NCI-H2227 (cell line): Measurements from ENCODE around the gene SETD1A.
"Not testable (repeated sequence)": the region's sequence is repeated elsewhere in the genome, so short reads cannot be mapped to it uniquely, and the experiment has no call there.

Experiments used
- DNase-seq: peaks from one replicate; lab custom pipeline; 2025; ENCODE audit not compliant: unreplicated experiment; lab: John Stamatoyannopoulos, UW

Gene SETD1A

DNA sequence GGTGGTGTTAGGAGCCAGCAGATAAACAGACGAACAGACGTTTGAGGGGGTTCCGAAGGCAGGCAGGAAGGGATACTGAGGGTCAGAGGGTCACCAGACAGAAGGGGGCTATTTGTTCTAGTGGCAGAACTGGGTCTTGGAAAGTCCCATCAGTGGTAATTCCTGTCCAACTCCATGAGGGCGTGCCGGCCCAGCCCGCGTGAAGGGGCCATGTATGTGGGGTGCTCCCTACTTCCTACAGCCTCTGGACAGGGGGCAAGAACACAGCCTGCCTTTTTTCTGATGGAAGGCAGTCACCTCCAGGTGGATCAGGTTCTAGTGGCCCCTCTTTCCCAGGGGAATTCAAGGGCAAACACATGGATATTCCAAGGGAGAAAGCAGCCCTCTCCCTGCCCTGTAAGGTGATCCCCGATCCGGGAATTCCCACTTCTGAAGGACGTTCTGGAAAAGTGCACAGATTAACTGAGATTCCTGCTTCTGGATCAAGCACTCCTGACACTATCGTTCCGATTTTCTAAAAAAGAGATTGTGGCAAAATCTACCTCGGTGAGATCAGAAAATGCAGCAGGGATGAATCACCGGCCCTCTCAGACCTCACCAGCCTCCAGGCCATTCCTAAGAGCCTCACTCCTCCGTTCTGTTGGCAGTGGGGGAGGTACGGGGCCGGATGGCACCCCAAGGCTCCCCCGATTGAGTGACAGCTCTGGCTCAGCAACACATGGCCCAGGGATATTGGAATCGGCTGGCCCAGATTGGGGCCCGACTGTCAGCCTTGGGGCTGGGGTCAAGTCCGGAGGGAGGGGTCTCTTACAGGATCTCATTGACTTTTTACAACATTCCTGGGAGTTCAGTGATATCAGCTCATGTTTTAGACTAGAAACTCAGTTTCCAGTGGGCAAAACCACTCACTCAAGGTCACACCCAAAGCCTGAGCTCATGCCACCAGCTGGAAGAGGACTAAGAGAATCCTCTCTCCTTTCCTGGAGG is 40.5 kb downstream of the SETD1A start:
- no peak for DNase-seq

GRCh38 chr16:30998852-30999761 is 41.6 kb downstream of the SETD1A start:
- no peak for DNase-seq

DNA sequence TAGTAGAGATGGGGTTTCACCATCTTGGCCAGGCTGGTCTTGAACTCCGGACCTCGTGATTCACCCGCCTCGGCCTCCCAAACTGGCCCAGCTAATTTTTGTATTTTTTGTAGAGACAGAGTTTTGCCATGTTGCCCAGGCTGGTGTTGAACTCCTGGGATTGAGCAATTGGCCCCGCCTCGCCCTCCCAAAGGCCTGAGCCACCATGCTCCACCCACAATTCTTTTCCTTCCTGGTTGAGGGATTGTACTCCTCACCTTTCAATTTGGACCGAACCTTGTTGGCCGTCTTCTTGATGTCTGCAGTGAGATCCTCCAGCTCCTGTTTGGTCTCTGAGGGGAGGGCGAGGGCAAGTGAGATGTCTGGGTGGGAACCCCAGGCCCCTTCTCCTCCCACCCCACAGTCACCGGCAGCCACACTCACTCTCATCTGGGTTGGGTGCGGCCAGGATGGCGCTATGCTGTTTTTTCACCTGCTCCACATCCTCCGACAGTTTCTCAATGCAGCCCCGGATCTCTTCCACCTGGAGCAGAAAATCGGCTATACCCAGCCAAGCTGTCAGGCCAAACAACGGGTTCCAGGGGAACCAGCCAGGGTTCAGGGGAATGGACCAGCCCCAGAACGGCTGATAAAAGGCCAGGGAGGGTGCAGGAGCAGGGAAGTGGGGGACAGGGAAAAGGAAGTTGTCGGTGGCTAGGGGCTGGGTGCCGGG is 43.3 kb downstream of the SETD1A start:
- DNase-seq, result no peak

DNA sequence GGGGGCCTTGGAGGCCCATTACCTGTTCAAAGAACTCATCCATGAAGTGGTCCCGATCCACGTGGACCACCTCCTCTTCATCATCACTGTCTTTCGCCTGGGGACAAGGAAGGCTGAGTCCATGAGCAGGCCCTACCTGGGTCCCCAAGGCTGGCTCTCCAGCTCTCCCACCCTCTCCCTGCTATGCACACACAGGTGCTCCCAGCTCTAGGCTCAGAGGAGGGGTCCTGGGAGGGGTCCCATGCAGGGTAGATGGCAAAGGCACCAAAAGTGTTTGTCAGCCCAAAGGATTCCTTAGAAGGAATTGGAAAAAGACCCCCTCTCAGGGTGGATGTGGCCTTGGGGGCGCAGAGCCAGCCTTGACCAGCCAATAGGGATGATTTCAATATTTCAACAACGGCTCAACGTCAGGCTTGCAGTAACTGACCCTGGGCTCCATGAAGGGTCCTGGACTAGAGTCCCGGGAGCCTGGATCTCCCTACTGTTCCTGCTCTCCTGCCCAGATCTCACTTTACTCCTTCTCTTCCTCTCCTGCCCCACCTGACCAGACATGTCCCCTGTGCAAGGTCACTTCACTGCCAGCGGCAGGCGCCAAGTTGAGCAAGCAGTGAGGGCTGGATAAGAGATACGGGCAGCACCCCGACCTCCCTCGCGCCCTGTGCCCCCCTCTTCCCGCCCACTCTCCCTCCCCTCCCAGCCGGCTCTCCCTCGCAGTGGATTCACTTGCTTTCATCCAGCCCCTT is 44.1 kb downstream of the SETD1A start:
- no peak for DNase-seq

- no peak for DNase-seq
These were observed 44.7 kb downstream of the SETD1A start for GRCh38 chr16:31002250-31002700.

DNA sequence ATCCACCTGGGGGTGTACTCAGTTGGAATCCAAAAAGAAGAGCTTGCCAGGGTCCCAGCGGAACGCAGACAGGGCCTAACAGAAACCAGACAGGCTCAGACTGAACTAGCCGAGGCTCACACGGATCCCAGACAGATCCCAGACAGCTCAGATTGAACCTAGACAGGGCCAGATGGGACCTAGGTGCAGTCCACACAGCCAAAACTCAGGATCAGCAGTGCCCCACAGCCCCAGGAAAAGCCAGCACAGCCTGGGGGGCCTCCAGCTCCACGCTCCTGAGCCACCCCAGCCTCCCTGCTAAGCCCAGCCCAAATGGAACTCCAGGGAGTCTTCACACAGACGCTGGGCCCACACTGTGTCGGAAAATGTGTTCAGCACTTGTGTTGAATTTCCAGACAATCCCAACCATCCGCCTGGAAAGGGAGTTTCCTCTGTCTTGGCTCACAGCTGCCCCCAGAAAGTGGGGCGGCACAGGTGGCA is 45.3 kb downstream of the SETD1A start:
- DNase-seq, result no peak

GRCh38 chr16:31003744-31004143 is 46.2 kb downstream of the SETD1A start:
- DNase-seq, result no peak

GRCh38 chr16:31004658-31005057 is 47.1 kb downstream of the SETD1A start:
- DNase-seq, result no peak

DNA sequence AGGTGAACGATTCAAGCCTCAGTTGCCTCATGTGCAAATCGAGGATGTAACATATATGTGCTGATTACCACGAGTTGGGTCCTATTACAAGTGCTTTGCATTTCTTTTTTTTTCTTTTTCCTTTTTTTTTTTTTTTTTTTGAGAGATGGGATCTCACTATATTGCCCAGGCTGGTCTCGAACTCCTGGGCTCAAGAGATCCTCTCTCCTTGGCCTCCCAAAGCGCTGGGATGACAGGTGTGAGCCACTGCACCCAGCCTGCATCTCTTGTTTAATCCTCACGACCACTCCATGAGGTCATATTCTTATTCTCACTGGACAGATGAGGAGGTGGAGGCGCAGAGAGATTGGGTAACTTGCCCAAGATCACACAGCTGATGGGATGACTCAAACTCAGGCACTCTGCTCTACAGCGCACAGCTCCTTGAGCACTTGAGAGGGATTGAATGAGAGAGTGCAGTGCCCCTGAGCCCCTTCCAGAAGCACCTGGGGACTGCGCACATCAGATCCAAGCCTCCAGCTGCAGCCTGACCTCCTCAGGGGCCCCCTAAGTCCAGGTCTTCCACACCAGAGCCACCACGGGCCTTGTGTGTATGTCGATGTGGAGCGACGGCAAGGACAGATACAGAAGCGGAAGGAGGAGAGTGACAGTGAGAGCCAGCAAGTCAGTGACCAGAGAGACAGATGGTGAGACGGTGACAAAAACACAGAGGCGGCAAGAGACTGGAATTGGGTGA is 48.0 kb downstream of the SETD1A start:
- no peak for DNase-seq

DNA sequence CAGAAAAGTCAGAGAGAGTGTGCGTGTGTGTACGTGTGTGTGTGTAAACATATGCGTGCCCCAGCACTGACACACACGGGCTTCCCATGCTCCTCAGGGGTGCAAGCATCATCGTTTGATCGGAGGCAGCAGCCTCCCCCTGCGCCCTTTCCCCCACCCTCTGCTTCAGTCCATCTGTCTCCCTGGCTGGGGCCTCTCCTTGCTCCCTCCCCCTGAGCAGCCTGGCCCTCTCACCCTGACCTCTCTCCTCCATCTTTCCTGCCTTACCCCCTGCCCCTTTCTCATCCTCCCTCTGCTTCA is 48.5 kb downstream of the SETD1A start:
- DNase-seq, result no peak

- DNase-seq, result no peak
These were observed 49.0 kb downstream of the SETD1A start for GRCh38 chr16:31006589-31006988.

- DNase-seq, result no peak
These were observed 50.1 kb downstream of the SETD1A start for GRCh38 chr16:31007684-31008083.

DNA sequence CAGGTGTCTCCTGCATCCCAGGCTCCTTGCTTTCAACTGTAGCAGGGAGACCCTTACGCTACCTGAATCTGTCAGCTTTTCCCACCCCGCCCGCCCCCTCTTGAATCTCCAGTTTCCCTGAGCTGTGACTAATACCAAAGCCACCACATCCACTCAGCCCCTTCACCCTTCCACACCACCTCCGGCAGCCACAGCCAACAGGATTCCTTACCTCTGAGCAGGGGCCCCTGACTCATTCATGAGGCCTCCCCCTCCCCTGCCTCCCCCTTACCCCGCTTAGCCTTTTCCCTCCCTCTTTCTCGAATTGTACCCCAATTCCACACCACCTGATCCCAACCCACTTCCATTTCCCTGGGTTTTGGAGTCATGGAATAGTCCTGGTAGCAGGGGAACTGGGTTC is 50.6 kb downstream of the SETD1A start:
- no peak for DNase-seq

DNA sequence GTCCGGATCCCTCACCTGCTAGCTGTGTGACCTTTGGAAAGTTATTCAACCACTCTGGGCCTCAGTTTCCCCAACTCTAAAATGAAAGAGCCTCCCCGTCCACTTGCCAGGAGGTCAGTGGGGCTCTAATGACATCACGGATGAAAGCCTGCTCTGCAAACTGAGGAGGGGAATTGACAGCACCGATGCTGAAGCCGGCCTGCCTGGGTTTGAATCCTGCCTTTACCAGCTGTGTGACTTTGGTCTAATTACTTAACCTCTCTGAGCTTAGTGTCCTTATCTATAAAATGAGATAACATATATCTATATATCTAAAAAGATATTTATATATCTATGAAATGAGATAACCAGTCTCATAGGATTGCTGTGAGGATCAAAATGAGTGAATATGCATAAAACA is 51.0 kb downstream of the SETD1A start:
- DNase-seq, result no peak

DNA sequence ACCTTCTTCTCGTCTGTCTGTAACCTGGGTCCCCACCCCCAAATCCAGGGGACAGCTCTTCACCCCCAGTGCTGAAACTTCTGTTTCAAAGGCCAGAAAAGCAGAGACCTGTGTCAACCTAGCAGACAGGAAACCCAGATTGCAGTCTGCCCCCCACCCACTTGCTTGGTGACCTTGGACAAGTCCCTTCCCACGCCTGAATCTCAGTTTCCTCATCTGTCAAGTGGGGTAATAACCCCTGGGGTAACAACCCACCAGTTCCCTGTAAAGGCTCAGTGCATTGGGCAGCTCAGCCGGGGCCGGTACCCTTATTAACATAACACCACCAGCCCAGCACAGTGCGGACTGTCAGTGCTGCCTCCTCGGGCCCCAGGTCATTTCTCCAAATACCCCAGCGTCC is 51.6 kb downstream of the SETD1A start:
- no peak for DNase-seq

- DNase-seq, result peak; percentile 27
These were observed 52.5 kb downstream of the SETD1A start for GRCh38 chr16:31009894-31010584.

DNA sequence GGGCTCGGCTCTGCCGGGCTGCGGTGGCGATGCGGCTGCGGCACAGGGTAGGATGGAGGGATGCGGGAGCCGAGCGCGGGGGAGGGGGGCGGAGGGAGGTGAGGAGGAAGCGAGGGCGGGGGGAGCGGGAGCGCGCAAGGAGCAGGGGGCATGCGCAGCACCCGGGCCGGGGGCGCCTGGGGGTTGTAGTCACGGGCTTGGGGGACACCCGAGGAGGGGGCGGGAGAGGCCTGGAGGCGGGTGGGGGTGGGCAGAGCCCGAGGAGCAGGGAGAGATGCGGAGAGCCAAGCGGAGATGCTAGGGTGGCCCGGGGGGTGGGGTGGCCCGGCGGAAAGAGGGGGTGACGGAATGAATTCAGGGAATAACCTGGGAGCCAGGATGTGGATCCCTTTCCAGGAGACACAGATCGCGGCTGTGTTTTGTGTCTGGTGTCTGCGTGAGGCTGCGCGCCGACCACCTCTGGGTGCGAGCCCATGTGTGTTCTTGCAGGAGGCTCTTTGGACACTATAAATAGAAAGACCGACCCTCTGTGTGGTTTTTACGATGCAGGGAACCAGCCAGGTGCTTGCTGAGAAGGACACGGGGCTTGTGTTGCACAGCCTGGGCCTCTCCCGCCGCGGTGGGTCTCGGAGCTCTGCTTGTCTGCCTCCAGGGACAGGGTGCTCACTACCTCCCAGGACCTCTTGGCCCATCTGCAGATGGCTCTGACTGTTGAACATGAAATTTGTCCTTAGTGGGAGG is 53.2 kb downstream of the SETD1A start, which contains the start of gene STX1B:
TSS of gene STX1B (minus strand) at position 54 of the 741 bp plus-strand sequence. CDS start 242 bp downstream, outside the sequence.
- peak; percentile 90 for DNase-seq

GRCh38 chr16:31011815-31012214 is 54.3 kb downstream of the SETD1A start:
- DNase-seq, result not testable (repeated sequence)
